Heart right ventricle (tissue), 16 donors: ENCODE data around the gene STK39. TPM values are rescaled to one million over a fixed set of nuclear protein-coding genes. Genes with fewer than 3 reads are reported as not detected.

ENCODE experiments used
- ATAC-seq, 8 donors: fragments of 200-7000 bp; cut with Tn5 transposase; one replicate each; pipeline ENCODE4 v1.9.1; 2020; ENCODE audit warnings: mild to moderate bottlenecking in 8 of 8, moderate library complexity in 8 of 8, moderate number of reproducible peaks in 1 of 8
- DNase-seq, 2 donors: peaks; one replicate each; pipeline ENCODE4 v3.0.0-alpha.2; 2020
- H3K27ac ChIP-seq, 10 donors: fragments of 200-600 bp; sonication (generic) in 2 of 10; one replicate each; pipeline versions ENCODE4 v1.5.0 to v1.8.0; 2020 to 2022; ENCODE audit warnings: mild to moderate bottlenecking in 3 of 10
- H3K27me3 ChIP-seq, 7 donors: fragments of 200-600 bp; one replicate each; pipeline ENCODE4 v1.8.0; 2021 to 2022; ENCODE audit warnings: mild to moderate bottlenecking in 2 of 7
- H3K36me3 ChIP-seq, 9 donors: fragments of 200-600 bp; sonication (generic) in 1 of 9; one replicate each; pipeline versions ENCODE4 v1.5.0 to v1.8.0; 2020 to 2022; ENCODE audit warnings: mild to moderate bottlenecking in 2 of 9
- H3K4me1 ChIP-seq, 9 donors: fragments of 200-600 bp; sonication (generic) in 1 of 9; one replicate each; pipeline versions ENCODE4 v1.5.0 to v1.8.0; 2020 to 2022; ENCODE audit warnings: mild to moderate bottlenecking in 4 of 9
- H3K4me3 ChIP-seq, 10 donors: fragments of 200-600 bp; sonication (generic) in 2 of 10; one replicate each; pipeline versions ENCODE4 v1.5.0 to v1.8.0; 2020 to 2022; ENCODE audit warnings: mild to moderate bottlenecking in 7 of 10, moderate library complexity in 2 of 10
- H3K9me3 ChIP-seq, 11 donors: fragments of 200-600 bp in 10 of 11; sonication (generic) in 2 of 11; one replicate each; pipeline versions ENCODE4 v1.5.0 to v1.8.0; 2013 to 2022; ENCODE audit warnings: mild to moderate bottlenecking in 2 of 11, control low read depth in 1 of 11, moderate library complexity in 1 of 11
- WGBS, 2 donors: extraction: QIAGEN DNeasy Blood & Tissue Kit; methylation state at CpG; one replicate each; pipeline ENCODE4 v1.1.7; 2013; ENCODE audit warnings: inconsistent platforms in 1 of 2; 5-methylcytosine and 5-hydroxymethylcytosine counted together
- intact Hi-C, 10 donors: fragments of 100-400 bp; cut with DNase I; formaldehyde crosslinking; loops; one replicate each; pipeline versions ENCODE4 v1.11.1 to v1.14.2; 2022
- polyA plus RNA-seq, 2 donors: library from polyadenylated mRNA; stranded (reverse); fragments of 200-250 nt; gene quantifications; one replicate each; pipeline ENCODE4 v1.2.3, GENCODE V29; 2013
- total RNA-seq, 10 donors: library from RNA; stranded (reverse); fragmentation: NEBNext Ultra II Directional in 3 of 10; extraction: Animal tissue kit (Norgen Biotek cat#: 25700) in 3 of 10; gene quantifications; one replicate each; pipeline versions ENCODE4 v1.2.1 to v1.2.4, GENCODE V29; 2021 to 2023
- TF ChIP-seq, protein P1 (sequence below), 9 donors: fragments of 200-600 bp; sonication (generic) in 2 of 9; IDR thresholded peaks; one replicate each; pipeline versions ENCODE4 v1.5.0 to v1.8.0; 2021 to 2022; ENCODE audit warnings: antibody characterized with exemption in 9 of 9, mild to moderate bottlenecking in 5 of 9, moderate library complexity in 1 of 9
- donor health status: Arrhythmogenic right ventricular cardiomyopathy.
- donor health status: ischemic (EF 13 %, LVEDD 7.1; RV severe dilation, severe dysfunction).
- donor health status: healthy with polysubstance abuse.
- donor health status: DM: no; HTN: yes; CAD: no.
- donor health status: DM: no; HTN: no; CAD: no.
- donor health status: ischemic (EF 25% LVEDD 6.9; RV normal size, moderate dysfunction).
- donor health status: ischemic (EF 25% LVEDD 5.7; RV mildly dilated, moderate dysfunction).
- donor health status: healthy.
- donor health status: DM: yes; HTN: yes; CAD: no.
- donor health status: Ischemic cardiomyopathy.
- donor health status: ischemic (EF 35%, LVEDD 5.7; RV mildly dilated, moderate dysfunction).
- donor health status: nonischemic (EF 11% LVEDD 7.7; RV severe dilation, severe dysfunction).
- donor health status: DM: yes; HTN: yes; CAD: no.
- donor health status: PGD.
- donor health status: ischemic (EF 29% LVEDD 5.4; RV normal size, mild dysfunction).
- donor health status: nonischemic (EF 23%, LVEDD 6.1; RV moderate dilation, normal function).

STK39 gene
- total and polyA plus RNA-seq, 12 donors, result 15.2 to 35.5 (median 19.6) TPM

DNA sequence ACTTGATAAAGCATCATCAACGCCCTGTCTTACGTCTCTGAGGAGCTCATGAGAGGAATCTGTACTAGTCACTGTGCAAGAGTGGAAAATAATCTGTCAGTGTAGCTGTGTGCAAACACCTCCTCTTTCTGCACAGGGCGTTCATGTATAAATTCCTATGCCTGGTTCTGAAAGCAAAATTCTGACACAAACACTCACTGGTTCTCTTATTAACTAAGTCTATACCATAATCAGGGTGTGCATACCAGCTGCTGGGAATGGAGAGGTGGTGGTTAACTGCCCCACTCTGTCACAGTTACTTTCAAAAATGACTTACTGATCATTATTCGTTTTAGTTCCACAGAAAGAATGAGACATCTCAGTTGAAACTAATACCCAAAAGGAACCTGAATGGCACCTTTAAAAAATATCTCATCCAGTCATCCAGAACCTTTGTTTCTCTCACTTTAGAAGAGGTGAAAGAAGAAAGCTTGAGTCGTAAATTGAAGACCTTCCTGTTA is 35.7 kb downstream of the STK39 start:
- Histone ChIP-seq H3K27me3 (no peaks in the 10 kb centered on the region), H3K4me1 (peaks cover 0 to 51% (median 26%) of the 10 kb centered on the region in 9 donors), H3K9me3 (no peaks in the 10 kb centered on the region), H3K4me3 (no peak overlapping the region), H3K36me3 (no peaks in the 10 kb centered on the region), H3K27ac (no peak overlapping the region)
- intact Hi-C loops, result no loop called here
- TF ChIP-seq, protein P1, sequence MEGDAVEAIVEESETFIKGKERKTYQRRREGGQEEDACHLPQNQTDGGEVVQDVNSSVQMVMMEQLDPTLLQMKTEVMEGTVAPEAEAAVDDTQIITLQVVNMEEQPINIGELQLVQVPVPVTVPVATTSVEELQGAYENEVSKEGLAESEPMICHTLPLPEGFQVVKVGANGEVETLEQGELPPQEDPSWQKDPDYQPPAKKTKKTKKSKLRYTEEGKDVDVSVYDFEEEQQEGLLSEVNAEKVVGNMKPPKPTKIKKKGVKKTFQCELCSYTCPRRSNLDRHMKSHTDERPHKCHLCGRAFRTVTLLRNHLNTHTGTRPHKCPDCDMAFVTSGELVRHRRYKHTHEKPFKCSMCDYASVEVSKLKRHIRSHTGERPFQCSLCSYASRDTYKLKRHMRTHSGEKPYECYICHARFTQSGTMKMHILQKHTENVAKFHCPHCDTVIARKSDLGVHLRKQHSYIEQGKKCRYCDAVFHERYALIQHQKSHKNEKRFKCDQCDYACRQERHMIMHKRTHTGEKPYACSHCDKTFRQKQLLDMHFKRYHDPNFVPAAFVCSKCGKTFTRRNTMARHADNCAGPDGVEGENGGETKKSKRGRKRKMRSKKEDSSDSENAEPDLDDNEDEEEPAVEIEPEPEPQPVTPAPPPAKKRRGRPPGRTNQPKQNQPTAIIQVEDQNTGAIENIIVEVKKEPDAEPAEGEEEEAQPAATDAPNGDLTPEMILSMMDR (IDR thresholded peaks at IDR 0.05), result no peak
- 58 to 71% methylated on average over 5 of the region's 5 CpGs for WGBS, 2 donors
- ATAC-seq (peak in 3 of 8 donors; percentile 18 to 43 (median 40)), DNase-seq (no peak)

DNA sequence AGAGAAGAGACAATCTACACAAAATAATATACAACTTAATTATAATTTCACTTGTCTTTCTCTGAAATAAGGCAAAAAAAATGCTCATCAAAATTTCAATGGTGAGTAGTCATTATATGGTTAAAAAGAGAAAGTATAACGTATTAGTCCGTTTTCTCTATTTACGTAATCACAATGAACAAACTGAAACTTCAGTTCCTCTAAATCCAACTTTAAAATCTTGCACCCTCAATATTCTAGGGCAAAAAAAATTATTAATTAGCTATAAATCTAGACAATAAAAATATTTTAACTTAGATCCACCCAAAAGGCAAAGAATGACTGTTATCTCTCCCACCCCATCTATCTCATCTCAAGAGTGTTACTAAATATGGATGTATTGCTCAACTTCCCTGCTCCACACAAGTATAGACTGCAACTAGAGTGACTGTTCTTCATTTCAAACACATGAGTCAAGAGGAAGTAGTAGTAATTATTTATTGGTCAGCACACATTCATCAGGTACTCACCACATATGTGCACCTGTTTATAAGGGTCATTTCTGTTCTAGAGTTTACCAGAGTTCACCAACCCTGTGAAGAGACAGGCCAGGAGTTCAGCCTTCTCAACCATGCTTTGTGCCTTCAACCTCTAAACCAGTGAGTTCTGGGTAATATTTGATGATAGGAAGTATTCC is 36.4 kb downstream of the STK39 start:
- H3K27me3 ChIP-seq, result no peaks in the 10 kb centered on the region
- no peaks in the 10 kb centered on the region for H3K36me3 ChIP-seq
- H3K9me3 ChIP-seq, result no peaks in the 10 kb centered on the region
- H3K4me3 ChIP-seq, result peak overlapping the region in 2 of 10 donors; percentile 13 to 44
- DNase-seq (no peak), ATAC-seq (peak in 7 of 8 donors; percentile 57 to 94 (median 74))
- intact Hi-C loops, result no loop called here
- H3K27ac ChIP-seq, result peak overlapping the region in 1 of 10 donors; percentile 29
- 41 to 56% methylated on average over 3 of the region's 3 CpGs for WGBS, 2 donors
- TF ChIP-seq, protein P1 (IDR thresholded peaks at IDR 0.05), result no peak
- H3K4me1 ChIP-seq, result peaks cover 0 to 50% (median 26%) of the 10 kb centered on the region in 9 donors

DNA sequence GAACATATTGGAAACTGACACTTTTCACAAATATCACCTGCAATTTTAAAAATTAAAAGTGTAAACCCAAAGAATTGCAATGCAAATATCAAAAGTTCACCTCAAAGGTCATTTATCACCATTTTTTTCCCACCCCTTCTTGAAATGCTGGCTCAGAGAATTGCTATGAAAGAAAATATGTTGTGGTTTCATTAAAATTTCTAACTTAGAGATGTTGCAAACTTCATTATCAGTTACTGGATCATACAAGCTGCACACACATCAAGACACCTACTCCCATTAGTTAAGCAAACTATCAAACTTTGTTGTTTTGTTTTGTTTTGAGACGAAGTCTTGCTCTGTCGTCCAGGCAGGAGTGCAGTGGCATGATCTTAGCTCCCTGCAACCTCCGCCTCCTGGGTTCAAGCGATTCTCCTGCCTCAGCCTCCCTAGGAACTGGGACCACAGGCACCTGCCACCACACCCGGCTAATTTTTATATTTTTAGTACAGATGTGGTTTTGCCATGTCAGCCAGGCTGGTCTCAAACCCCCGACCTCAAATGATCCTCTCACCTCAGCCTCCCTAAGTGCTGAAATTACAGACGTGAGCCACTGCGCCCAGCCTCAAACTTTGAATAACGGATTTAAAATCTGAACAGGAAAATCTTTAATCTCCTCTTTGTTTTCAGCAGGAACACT is 37.0 kb downstream of the STK39 start:
- H3K4me3 ChIP-seq, result peak overlapping the region in 1 of 10 donors; percentile 44
- TF ChIP-seq, protein P1 (IDR thresholded peaks at IDR 0.05), result no peak
- ATAC-seq (no peak), DNase-seq (no peak)
- H3K27ac ChIP-seq, result peak overlapping the region in 1 of 10 donors; percentile 29
- H3K36me3 ChIP-seq, result no peaks in the 10 kb centered on the region
- intact Hi-C loops, result no loop called here
- no peaks in the 10 kb centered on the region for H3K9me3 ChIP-seq
- H3K27me3 ChIP-seq, result no peaks in the 10 kb centered on the region
- 87 to 88% methylated on average over 9 of the region's 9 CpGs for WGBS, 2 donors
- H3K4me1 ChIP-seq, result peaks cover 0 to 44% (median 20%) of the 10 kb centered on the region in 9 donors

DNA sequence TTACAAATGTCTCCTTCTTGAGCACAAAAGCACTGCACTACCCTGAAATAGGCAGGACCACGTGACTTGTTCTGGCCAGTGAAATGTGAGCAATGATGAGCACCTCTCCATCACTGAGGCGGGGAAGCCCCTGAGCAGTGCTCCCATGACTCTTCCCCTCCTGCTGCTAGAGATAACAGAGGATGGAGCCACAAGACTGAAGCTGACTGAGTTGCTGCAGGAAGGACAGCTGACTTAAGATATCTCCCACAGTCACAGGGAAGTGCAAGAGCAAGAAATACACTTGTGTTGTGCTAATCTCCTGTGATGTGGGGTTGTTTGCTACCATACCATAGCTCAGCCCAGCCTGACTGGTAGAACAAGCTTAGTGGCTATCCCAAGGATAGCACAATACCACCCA is 38.7 kb downstream of the STK39 start:
- H3K4me3 ChIP-seq, result no peak overlapping the region
- TF ChIP-seq, protein P1 (IDR thresholded peaks at IDR 0.05), result no peak
- no peaks in the 10 kb centered on the region for H3K9me3 ChIP-seq
- H3K27me3 ChIP-seq, result no peaks in the 10 kb centered on the region
- 89 to 91% methylated on average over 2 of the region's 2 CpGs for WGBS, 2 donors
- ATAC-seq (no peak), DNase-seq (no peak)
- peaks cover 0 to 39% (median 18%) of the 10 kb centered on the region in 9 donors for H3K4me1 ChIP-seq
- intact Hi-C loops, result no loop called here
- no peaks in the 10 kb centered on the region for H3K36me3 ChIP-seq
- H3K27ac ChIP-seq, result no peak overlapping the region
